GM23248 (cell line): ENCODE data around the gene NCOA3. TPM values are rescaled to one million over a fixed set of nuclear protein-coding genes. Genes with fewer than 3 reads are reported as not detected.
A peak's percentile ranks its signal among the peaks of the same experiment; 100 is the strongest.

Source experiments
- DNase-seq: peaks from one replicate; pipeline ENCODE4 v3.0.0-alpha.2; 2015
- H2AFZ ChIP-seq: fragments of 200-600 bp; sonication (generic); 2 replicates; pipeline ENCODE4 v1.6.1; 2016; ENCODE audit warnings: antibody characterized with exemption
- H3F3A ChIP-seq: fragments of 200-600 bp; sonication (generic); 2 replicates; pipeline ENCODE4 v1.6.1; 2016; ENCODE audit warnings: mild to moderate bottlenecking, antibody characterized with exemption, mixed run types; ENCODE audit not compliant: insufficient read depth
- H3K27ac ChIP-seq: fragments of 200-600 bp; sonication (generic); 2 replicates; pipeline ENCODE4 v1.5.1; 2016; ENCODE audit warnings: mild to moderate bottlenecking
- H3K27me3 ChIP-seq: fragments of 200-600 bp; sonication (generic); replicated peaks from 2 replicates; pipeline ENCODE4 v1.6.1; 2016; ENCODE audit warnings: mild to moderate bottlenecking; ENCODE audit not compliant: insufficient read depth
- H3K36me3 ChIP-seq: fragments of 200-600 bp; sonication (generic); 2 replicates; pipeline ENCODE4 v1.6.1; 2016; ENCODE audit warnings: low read depth, mild to moderate bottlenecking
- H3K4me1 ChIP-seq: fragments of 200-600 bp; sonication (generic); 2 replicates; pipeline ENCODE4 v1.6.1; 2016; ENCODE audit warnings: mild to moderate bottlenecking; ENCODE audit not compliant: insufficient read depth
- H3K4me2 ChIP-seq: fragments of 200-600 bp; sonication (generic); one replicate; pipeline ENCODE4 v1.6.1; 2016; ENCODE audit warnings: mild to moderate bottlenecking; ENCODE audit not compliant: unreplicated experiment
- H3K4me3 ChIP-seq: fragments of 200-600 bp; sonication (generic); 2 replicates; pipeline ENCODE4 v1.5.1; 2016; ENCODE audit warnings: mild to moderate bottlenecking
- H3K79me2 ChIP-seq: fragments of 200-600 bp; sonication (generic); 2 replicates; pipeline ENCODE4 v1.6.1; 2016; ENCODE audit warnings: mild to moderate bottlenecking; ENCODE audit not compliant: insufficient read depth
- H3K9ac ChIP-seq: fragments of 200-600 bp; sonication (generic); 2 replicates; pipeline ENCODE4 v1.6.1; 2016; ENCODE audit warnings: mild to moderate bottlenecking
- H3K9me2 ChIP-seq: fragments of 200-600 bp; sonication (generic); 2 replicates; pipeline ENCODE4 v1.6.1; 2016; ENCODE audit warnings: mixed run types, mild to moderate bottlenecking, moderate library complexity; ENCODE audit not compliant: insufficient read depth
- H3K9me3 ChIP-seq: fragments of 200-600 bp; sonication (generic); one replicate; pipeline ENCODE4 v1.6.1; 2017; ENCODE audit warnings: low read depth
- H4K20me1 ChIP-seq: fragments of 200-600 bp; sonication (generic); 2 replicates; pipeline ENCODE4 v1.6.0; 2016; ENCODE audit not compliant: insufficient read depth
- EZH2 ChIP-seq: fragments of 200-600 bp; sonication (generic); IDR thresholded peaks from 2 replicates; pipeline ENCODE4 v1.6.1; 2018; ENCODE audit warnings: antibody characterized with exemption, mild to moderate bottlenecking; ENCODE audit not compliant: insufficient read depth, poor library complexity, severe bottlenecking
- EZH2phosphoT487 ChIP-seq: fragments of 200-600 bp; sonication (generic); IDR thresholded peaks from 2 replicates; pipeline ENCODE4 v1.6.1; 2018; ENCODE audit warnings: antibody characterized with exemption, moderate library complexity, mild to moderate bottlenecking, low read depth; ENCODE audit not compliant: insufficient read depth
- WGBS, 2 experiments: methylation state at CpG; one replicate each; pipeline ENCODE4 v1.1.6; 2015 to 2017; ENCODE audit warnings: low lambda C conversion rate in 2 of 2, low coverage in 1 of 2; ENCODE audit errors: missing lambda C conversion rate in 2 of 2; 5-methylcytosine and 5-hydroxymethylcytosine counted together
- in situ Hi-C: fragments of 300-500 bp; cut with MboI; formaldehyde crosslinking; loops from 2 replicates; pipeline ENCODE4 v1.15.0; 2020
- polyA plus RNA-seq: library from polyadenylated mRNA; unstranded; fragments of >200 nt; fragmentation: Nextera tagmentation; extraction: Ambion mirVana; gene quantifications from 2 replicates; pipeline ENCODE4 v1.2.1, GENCODE V29; 2016
- total RNA-seq: library from RNA; depleted of rRNA; stranded (reverse); fragments of >200 nt; shearing (Covaris generic); gene quantifications from 2 replicates; pipeline ENCODE4 v1.2.3, GENCODE V29; 2014

The NCOA3 gene
- total and polyA plus RNA-seq, 2 experiments from 2014 or later: 19.5 to 36.6 TPM

GRCh38 chr20:47676912-47677634 lies 175.4 kb downstream of the NCOA3 start:
- DNase-seq: no peak
- H3K4me1 ChIP-seq: no peaks in the 10 kb centered on the region
- H3K9ac ChIP-seq: no peak overlapping the region
- in situ Hi-C loops: no loop called here
- no peaks in the 10 kb centered on the region for H3K36me3 ChIP-seq
- H3K9me2 ChIP-seq: no peaks in the 10 kb centered on the region
- H3F3A ChIP-seq: no peaks in the 10 kb centered on the region
- H3K4me2 ChIP-seq: no peak overlapping the region
- H4K20me1 ChIP-seq: no peaks in the 10 kb centered on the region
- WGBS, 2 experiments: 82 to 86% methylated on average over 18 of the region's 18 CpGs
- no peaks in the 10 kb centered on the region for H3K27me3 ChIP-seq
- no peak for TF ChIP-seq EZH2phosphoT487
- TF ChIP-seq EZH2: no peak
- H2AFZ ChIP-seq: no peak overlapping the region
- no peaks in the 10 kb centered on the region for H3K9me3 ChIP-seq
- no peaks in the 10 kb centered on the region for H3K79me2 ChIP-seq
- H3K4me3 ChIP-seq: no peak overlapping the region
- H3K27ac ChIP-seq: no peak overlapping the region

- Histone ChIP-seq H2AFZ (no peak overlapping the region), H3K4me1 (no peaks in the 10 kb centered on the region), H3K27me3 (no peaks in the 10 kb centered on the region), H3K9me2 (no peaks in the 10 kb centered on the region), H3K79me2 (no peaks in the 10 kb centered on the region), H3K9me3 (no peaks in the 10 kb centered on the region), H4K20me1 (no peaks in the 10 kb centered on the region), H3K9ac (no peak overlapping the region), H3K36me3 (no peaks in the 10 kb centered on the region), H3K4me3 (no peak overlapping the region), H3F3A (no peaks in the 10 kb centered on the region), H3K27ac (no peak overlapping the region), H3K4me2 (no peak overlapping the region)
- in situ Hi-C loops: no loop called here
- DNase-seq: peak; percentile 50
- TF ChIP-seq EZH2: no peak
- no peak for TF ChIP-seq EZH2phosphoT487
- 47 to 49% methylated on average over 15 of the region's 15 CpGs for WGBS, 2 experiments
These were observed 176.2 kb downstream of the NCOA3 start for GRCh38 chr20:47677635-47678453.

- no peaks in the 10 kb centered on the region for H3K36me3 ChIP-seq
- H3K4me2 ChIP-seq: no peak overlapping the region
- H3K9me3 ChIP-seq: no peaks in the 10 kb centered on the region
- no peaks in the 10 kb centered on the region for H3K27me3 ChIP-seq
- no peak overlapping the region for H3K9ac ChIP-seq
- H3K9me2 ChIP-seq: no peaks in the 10 kb centered on the region
- no peak overlapping the region for H2AFZ ChIP-seq
- H3K79me2 ChIP-seq: no peaks in the 10 kb centered on the region
- in situ Hi-C loops: no loop called here
- DNase-seq: no peak
- no peaks in the 10 kb centered on the region for H4K20me1 ChIP-seq
- no peaks in the 10 kb centered on the region for H3F3A ChIP-seq
- H3K4me1 ChIP-seq: no peaks in the 10 kb centered on the region
- H3K27ac ChIP-seq: no peak overlapping the region
- H3K4me3 ChIP-seq: no peak overlapping the region
- TF ChIP-seq EZH2phosphoT487 (no peak), EZH2 (no peak)
- WGBS, 2 experiments: 82% methylated on average over 13 to 17 of the region's 17 CpGs
These were observed 176.8 kb downstream of the NCOA3 start for GRCh38 chr20:47678536-47678935.

GRCh38 chr20:47679462-47679861 lies 177.8 kb downstream of the NCOA3 start:
- Histone ChIP-seq H3F3A (no peaks in the 10 kb centered on the region), H3K27me3 (no peaks in the 10 kb centered on the region), H3K27ac (no peak overlapping the region), H4K20me1 (no peaks in the 10 kb centered on the region), H3K36me3 (no peaks in the 10 kb centered on the region), H3K79me2 (no peaks in the 10 kb centered on the region), H3K9ac (no peak overlapping the region), H3K9me2 (no peaks in the 10 kb centered on the region), H3K4me1 (no peaks in the 10 kb centered on the region), H3K9me3 (no peaks in the 10 kb centered on the region), H3K4me3 (no peak overlapping the region), H3K4me2 (no peak overlapping the region), H2AFZ (no peak overlapping the region)
- TF ChIP-seq EZH2phosphoT487: no peak
- in situ Hi-C loops: no loop called here
- no peak for DNase-seq
- 74 to 75% methylated on average over 4 of the region's 4 CpGs for WGBS, 2 experiments
